A549 (cell line): ENCODE results near the gene MOGAT3.

ENCODE experiments used
- CBX2 ChIP-seq: fragments of 200-600 bp; sonication (generic); IDR thresholded peaks from 2 replicates; pipeline ENCODE4 v1.6.1; 2016; ENCODE audit warnings: low read depth, mild to moderate bottlenecking, borderline replicate concordance
- CBX8 ChIP-seq: fragments of 200-600 bp; sonication (generic); IDR thresholded peaks from 2 replicates; pipeline ENCODE4 v1.6.1; 2016
- CTCF ChIP-seq: fragments of >200 bp; sonication (Bioruptor Twin); formaldehyde crosslinking; IDR thresholded peaks from 3 replicates; pipeline ENCODE4 v1.5.1; 2016
- MAX ChIP-seq: IDR thresholded peaks from 2 replicates; pipeline ENCODE4 v1.6.1; 2012
- POLR2A ChIP-seq: IDR thresholded peaks from 2 replicates; pipeline ENCODE4 v1.6.1; 2012; ENCODE audit warnings: mild to moderate bottlenecking, low read length

- no peak for TF ChIP-seq CTCF
- TF ChIP-seq MAX: peak; percentile 48; the same call in 1 of the 2 replicates
- TF ChIP-seq POLR2A: no peak
- TF ChIP-seq CBX8: no peak
- TF ChIP-seq CBX2: no peak
Observed at GRCh38 chr7:101179117-101179516, 21.7 kb downstream of the MOGAT3 start.
